Hematopoietic multipotent progenitor cell treated with erythropoietin and hydrocortisone succinate and interleukin-3 and kit ligand, for 8 days (in vitro differentiated cells): Measurements from ENCODE around the gene SRPX2.
A peak's percentile ranks its signal among the peaks of the same experiment; 100 is the strongest.

Experiments
- DNase-seq: peaks from one replicate; pipeline ENCODE4 v3.0.0-alpha.2; 2015

The SRPX2 gene

GRCh38 chrX:100652266-100652665, 8.3 kb downstream of the SRPX2 start:
- DNase-seq = no peak

GRCh38 chrX:100654261-100654660, 10.3 kb downstream of the SRPX2 start:
- peak; percentile 27 for DNase-seq

- no peak for DNase-seq
These were observed 15.0 kb downstream of the SRPX2 start for GRCh38 chrX:100658941-100659381.

- DNase-seq = no peak
These were observed 15.6 kb downstream of the SRPX2 start for GRCh38 chrX:100659431-100660137.

GRCh38 chrX:100662170-100662569, 18.2 kb downstream of the SRPX2 start:
- no peak for DNase-seq

DNA sequence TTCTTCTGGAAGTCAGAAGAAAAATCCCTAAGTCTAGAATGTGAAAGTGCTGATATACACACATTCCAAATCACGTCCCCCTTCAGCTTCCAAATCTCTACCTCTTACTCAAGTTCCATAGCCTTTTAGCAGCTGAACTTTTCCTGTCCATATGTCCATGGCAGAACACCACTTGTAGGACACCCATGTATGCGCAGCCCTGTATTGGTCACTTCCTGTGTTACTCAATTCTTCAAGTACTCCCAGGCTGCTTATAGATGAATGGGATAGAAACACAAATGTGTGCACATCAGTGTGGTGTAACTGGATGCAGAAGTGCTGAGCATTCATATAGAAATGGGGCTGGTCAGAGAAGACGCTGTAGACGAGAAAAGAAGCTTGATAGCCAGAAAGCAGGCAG, 18.8 kb downstream of the SRPX2 start:
- no peak for DNase-seq

DNA sequence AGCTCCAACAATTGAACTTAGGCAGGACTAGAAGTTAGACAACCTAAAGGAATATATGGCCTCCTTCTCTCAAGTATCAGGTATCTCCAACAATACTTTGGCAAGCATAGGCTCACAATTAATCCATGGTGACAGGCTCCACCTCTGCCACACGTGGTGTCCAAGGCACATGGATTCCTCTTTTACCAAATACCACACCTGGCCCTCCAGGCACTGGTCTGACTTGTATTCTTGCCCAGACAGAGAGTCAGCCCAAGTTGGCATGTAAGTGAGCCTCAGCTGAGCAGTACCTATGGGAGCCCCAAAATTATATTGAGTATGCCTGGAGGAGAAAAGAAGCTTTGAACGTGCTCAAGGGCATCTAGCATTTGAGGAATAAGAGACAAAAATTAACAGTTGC, 19.6 kb downstream of the SRPX2 start:
- DNase-seq = no peak

- DNase-seq = no peak
These were observed 29.0 kb downstream of the SRPX2 start for GRCh38 chrX:100672966-100673365.

GRCh38 chrX:100673397-100673953, 29.5 kb downstream of the SRPX2 start:
- DNase-seq = no peak

DNA sequence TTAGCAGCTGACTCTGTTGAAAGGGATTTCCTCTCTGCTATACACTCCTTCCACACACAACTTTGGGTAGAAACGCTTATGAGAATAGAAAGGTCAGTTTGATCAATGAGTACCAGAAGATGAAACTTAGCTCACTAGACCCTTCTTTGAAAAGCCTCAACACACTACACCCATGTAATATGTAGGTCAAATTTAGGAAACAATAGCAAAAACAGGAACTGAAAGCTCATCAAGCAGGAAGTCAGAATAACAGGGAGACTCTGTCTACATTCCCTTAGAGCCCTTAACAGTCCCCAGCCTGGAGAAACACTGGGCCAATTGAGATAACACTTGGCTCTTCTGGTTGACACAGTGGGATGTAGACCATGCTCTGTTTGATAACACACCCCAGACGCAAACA, 30.7 kb downstream of the SRPX2 start:
- DNase-seq = peak; percentile 32

DNA sequence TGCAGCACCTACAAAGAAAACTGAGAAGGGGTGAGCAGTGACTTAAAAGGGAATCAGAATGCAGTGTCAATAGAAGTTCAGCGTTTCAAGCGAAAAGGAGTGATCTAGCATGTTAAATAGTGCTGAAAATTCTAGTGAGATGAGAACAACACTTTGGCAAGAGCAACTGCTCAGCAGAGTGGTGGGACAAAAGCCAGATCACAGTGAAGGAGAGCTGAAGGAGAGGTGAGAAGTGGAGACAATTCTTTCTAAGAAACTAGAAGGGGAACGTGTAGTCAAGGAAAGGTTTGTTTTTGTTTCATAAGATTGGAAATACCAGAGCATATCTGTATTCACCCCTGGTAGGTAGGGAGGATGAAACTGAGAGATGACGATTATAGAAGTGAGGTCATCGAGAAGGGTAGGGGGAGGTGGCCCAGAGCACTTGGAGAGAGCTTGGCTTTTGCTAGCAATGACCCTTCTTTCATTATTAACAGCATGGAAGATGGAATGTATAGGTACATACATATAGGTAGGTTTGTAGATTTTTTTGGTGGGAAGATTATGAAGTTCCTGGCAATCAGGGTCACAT, 33.7 kb downstream of the SRPX2 start:
- no peak for DNase-seq

DNA sequence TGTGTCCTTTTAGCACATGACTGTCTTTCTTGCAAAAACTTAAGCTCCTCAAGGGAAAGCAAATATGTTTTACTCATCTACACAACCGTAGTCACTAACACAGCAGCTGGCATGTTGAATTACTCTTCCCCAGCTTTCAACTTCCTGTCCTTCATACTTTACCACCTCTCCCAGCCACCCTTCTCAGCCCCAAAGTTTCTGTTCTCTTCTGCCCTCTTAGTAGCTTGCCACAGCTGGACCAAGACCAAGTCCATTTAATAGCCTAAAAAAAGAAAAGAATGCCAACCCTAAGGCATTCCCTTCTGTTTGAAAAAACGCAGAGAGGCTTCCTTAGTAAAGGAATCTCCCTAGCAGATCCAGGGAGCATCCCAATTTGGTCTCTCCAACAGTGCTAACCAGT, 36.8 kb downstream of the SRPX2 start:
- DNase-seq = no peak

DNA sequence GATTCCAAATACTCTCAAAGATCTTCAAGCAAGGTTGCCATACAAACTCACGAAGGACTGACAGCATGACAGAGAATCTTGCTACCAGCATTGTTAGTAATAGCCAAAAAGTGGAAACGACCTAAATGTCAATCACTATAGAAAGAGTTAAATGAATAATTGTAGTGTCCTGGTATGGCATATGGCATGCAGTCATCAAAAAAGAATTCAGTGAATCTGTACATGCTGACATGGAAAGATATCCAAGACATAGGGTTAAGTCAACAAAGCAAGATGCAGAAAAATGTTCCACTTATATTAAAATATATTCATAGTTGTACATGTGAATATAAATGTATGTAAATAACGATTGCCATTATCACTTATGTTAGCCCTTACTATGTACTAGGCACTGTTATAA, 37.6 kb downstream of the SRPX2 start:
- no peak for DNase-seq

GRCh38 chrX:100682939-100683338, 38.9 kb downstream of the SRPX2 start:
- DNase-seq = no peak

- peak; percentile 79 for DNase-seq
These were observed 41.4 kb downstream of the SRPX2 start for GRCh38 chrX:100685284-100685996.

GRCh38 chrX:100685997-100686305, 42.0 kb downstream of the SRPX2 start:
- DNase-seq = no peak

GRCh38 chrX:100687128-100687527, 43.1 kb downstream of the SRPX2 start:
- peak; percentile 17 for DNase-seq

DNA sequence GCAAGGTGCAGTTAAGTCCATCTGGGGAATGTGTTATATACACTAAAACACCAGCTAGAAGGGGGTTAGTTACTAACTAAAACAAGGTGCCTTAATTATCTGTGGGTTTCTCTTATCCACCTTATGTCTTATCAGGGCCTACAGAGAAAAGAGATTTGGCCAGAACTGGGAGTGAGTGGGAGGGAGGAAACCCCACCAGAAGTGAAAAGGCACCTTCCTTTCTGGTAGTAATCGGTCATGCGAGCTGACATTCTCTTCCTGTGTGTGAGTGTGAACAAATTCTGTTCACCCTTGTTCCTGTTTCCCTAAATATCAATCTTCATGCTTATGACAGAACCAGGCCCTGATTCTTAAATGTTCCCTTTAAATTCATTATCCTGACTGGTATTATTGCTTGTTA, 43.5 kb downstream of the SRPX2 start:
- DNase-seq = no peak

- DNase-seq = no peak
These were observed 51.3 kb downstream of the SRPX2 start for GRCh38 chrX:100695302-100695701.

- DNase-seq = no peak
These were observed 52.0 kb downstream of the SRPX2 start for GRCh38 chrX:100695991-100696390.

- DNase-seq = no peak
These were observed 52.8 kb downstream of the SRPX2 start for GRCh38 chrX:100696699-100697351.

GRCh38 chrX:100698551-100698950, 54.6 kb downstream of the SRPX2 start:
- no peak for DNase-seq

GRCh38 chrX:100700809-100701208, 56.8 kb downstream of the SRPX2 start:
- no peak for DNase-seq
